Ishikawa (cell line): ENCODE results near the gene CHIA.

Experiments
- CREB1 ChIP-seq: IDR thresholded peaks from 2 replicates; pipeline ENCODE4 v1.6.1; 2012; ENCODE audit warnings: low read depth
- RAD21 ChIP-seq: IDR thresholded peaks from 2 replicates; pipeline ENCODE4 v1.6.1; 2012; ENCODE audit warnings: low read depth
- TF ChIP-seq, protein P1 (sequence below): IDR thresholded peaks from 2 replicates; pipeline ENCODE4 v1.6.1; 2012; ENCODE audit warnings: low read depth, mild to moderate bottlenecking

DNA sequence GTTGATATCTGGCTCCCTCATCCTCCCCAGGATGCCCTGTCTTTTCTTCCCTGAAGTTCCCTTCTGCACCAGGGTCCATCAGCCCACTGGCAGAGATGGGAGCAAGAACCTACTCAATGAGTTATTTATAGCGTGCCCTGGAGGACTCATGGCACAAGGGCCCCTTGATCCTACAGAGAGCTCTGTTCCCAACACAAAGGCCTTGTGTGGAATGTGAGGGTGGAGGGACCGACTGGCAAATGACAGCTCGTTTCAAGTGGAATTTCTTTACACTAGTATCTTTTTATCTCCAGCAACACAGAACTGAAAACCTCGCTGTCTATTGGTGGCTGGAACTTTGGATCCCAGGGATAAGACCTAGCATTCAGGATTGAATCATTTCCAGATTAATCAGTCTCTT is 40.7 kb upstream of the CHIA start:
- TF ChIP-seq CREB1 (no peak), RAD21 (no peak)
- TF ChIP-seq, protein P1, sequence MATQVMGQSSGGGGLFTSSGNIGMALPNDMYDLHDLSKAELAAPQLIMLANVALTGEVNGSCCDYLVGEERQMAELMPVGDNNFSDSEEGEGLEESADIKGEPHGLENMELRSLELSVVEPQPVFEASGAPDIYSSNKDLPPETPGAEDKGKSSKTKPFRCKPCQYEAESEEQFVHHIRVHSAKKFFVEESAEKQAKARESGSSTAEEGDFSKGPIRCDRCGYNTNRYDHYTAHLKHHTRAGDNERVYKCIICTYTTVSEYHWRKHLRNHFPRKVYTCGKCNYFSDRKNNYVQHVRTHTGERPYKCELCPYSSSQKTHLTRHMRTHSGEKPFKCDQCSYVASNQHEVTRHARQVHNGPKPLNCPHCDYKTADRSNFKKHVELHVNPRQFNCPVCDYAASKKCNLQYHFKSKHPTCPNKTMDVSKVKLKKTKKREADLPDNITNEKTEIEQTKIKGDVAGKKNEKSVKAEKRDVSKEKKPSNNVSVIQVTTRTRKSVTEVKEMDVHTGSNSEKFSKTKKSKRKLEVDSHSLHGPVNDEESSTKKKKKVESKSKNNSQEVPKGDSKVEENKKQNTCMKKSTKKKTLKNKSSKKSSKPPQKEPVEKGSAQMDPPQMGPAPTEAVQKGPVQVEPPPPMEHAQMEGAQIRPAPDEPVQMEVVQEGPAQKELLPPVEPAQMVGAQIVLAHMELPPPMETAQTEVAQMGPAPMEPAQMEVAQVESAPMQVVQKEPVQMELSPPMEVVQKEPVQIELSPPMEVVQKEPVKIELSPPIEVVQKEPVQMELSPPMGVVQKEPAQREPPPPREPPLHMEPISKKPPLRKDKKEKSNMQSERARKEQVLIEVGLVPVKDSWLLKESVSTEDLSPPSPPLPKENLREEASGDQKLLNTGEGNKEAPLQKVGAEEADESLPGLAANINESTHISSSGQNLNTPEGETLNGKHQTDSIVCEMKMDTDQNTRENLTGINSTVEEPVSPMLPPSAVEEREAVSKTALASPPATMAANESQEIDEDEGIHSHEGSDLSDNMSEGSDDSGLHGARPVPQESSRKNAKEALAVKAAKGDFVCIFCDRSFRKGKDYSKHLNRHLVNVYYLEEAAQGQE: no peak
